Caki2 (cell line): ENCODE data around the gene TNS3. TPM values are rescaled to one million over a fixed set of nuclear protein-coding genes. Genes with fewer than 3 reads are reported as not detected.

ENCODE experiments used
- DNase-seq: peaks from one replicate; pipeline ENCODE4 v3.0.0-alpha.2; 2015; ENCODE audit warnings: low read depth
- in situ Hi-C: cut with HindIII; loops from 2 replicates; pipeline ENCODE4 v1.10.0; 2016; ENCODE audit warnings: low sequenced_read_pairs, low pct_unique_long_range_greater_than_20kb, mixed read lengths
- total RNA-seq: library from RNA; depleted of rRNA; stranded (reverse); fragments of >200 nt; shearing (Covaris generic); gene quantifications from 2 replicates; pipeline ENCODE4 v1.2.3, GENCODE V29; 2014; ENCODE audit warnings: low replicate concordance

Gene TNS3
- total RNA-seq, 1 experiment from 2014 or later: 50.5 TPM

DNA sequence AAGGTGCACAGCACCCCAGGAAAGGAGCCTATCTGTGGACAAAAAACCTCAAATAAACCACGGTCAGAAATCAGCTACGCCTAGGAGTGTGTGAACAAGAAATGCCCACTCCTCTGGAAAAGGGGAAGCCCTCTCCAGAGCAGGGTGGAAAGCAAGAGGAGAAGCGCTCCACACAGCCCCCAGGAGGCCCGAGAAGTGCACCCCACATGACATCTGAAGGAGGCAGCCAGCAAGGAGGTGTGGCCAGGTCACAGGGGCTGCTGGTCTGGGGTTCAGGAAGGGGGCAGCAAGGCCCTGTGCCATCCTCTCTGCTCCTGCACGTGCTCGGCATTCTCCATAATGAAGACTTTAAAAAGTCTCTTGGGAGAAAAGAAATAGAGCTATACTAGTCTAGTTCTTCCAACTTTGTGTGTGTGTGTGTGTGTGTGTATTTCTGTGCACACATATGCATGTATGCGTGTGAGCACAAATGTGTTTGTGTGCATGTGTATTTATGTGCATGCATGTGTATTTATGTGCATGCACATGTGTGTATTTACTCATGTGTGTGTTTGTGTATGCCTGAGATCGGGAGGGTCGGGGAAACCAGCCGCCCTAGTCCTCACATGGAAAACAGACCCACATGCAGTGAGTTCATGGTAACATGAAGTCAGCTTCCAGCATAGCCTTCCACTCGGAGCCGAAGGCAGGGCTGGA is 76.5 kb downstream of the TNS3 start:
- in situ Hi-C loops: no loop called here
- DNase-seq: no peak

GRCh38 chr7:47504551-47505311 is 77.2 kb downstream of the TNS3 start:
- in situ Hi-C loops: no loop called here
- no peak for DNase-seq

DNA sequence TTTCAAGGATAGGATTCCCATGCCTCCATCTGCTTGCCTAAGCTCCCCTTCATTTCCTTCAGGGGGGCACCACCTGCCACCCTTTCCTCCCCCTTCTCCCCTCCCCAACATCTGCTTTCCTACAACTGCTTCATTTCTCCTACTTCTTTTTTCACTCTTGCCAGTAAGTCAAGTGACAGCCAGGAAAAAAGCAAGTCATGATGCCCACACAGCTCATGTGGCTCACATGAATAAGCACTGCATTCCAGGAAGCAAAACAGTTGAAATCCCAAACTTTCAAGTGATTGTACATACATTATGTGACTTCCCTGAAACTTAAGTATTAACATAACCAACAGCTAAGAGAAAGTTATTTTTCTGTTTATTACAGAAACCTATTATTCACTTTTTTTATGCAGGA is 78.6 kb downstream of the TNS3 start:
- in situ Hi-C loops: no loop called here
- DNase-seq: peak; percentile 77

- in situ Hi-C loops: no loop called here
- peak; percentile 32 for DNase-seq
Observed at GRCh38 chr7:47502240-47502877, 79.6 kb downstream of the TNS3 start.

DNA sequence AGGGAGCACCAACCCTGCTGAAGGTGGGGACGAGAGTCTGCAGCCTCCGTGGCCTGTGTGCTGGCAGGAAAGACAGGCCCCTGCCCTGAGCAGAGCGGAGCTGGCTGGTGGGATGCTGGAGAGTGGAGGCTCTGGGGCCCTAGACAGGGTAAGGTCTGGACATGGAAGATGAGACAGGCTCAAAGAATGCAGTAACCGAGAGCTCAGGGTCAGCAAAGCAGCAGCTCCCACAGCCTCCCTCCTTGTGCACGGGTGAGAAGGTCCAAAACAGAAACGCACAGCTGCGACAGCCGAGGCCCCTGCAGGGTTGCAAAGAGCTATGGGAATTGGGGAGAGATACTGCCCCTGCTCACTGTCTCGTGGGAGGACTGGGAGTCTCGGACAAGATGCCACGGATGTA is 80.5 kb downstream of the TNS3 start:
- no peak for DNase-seq
- in situ Hi-C loops: no loop called here

DNA sequence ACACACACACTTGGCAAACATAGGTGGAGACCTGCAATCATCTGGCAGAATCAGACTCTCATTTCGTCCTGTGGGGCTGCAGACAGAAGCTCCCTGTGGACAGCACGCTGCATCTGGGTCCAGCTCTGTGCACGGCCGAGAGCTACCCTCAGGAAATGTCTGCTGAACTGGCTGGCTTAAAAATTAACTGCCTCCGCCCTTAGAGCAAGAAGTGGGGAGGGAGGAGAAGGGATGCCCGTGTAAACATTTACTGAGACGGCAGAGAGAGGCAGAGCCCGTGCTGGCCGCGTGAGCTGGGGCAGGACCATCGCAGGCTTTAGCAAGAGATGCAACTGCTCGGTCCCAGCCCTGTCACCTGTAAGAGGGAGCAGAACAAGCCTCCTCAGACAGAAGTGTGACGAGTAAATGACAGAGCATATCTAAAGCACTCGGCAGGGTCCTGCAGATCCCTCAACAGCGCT is 81.8 kb downstream of the TNS3 start:
- peak; percentile 79 for DNase-seq
- in situ Hi-C loops: no loop called here

GRCh38 chr7:47498229-47499056 is 83.5 kb downstream of the TNS3 start:
- no peak for DNase-seq
- in situ Hi-C loops: no loop called here

GRCh38 chr7:47497367-47498096 is 84.4 kb downstream of the TNS3 start:
- no peak for DNase-seq
- in situ Hi-C loops: no loop called here

DNA sequence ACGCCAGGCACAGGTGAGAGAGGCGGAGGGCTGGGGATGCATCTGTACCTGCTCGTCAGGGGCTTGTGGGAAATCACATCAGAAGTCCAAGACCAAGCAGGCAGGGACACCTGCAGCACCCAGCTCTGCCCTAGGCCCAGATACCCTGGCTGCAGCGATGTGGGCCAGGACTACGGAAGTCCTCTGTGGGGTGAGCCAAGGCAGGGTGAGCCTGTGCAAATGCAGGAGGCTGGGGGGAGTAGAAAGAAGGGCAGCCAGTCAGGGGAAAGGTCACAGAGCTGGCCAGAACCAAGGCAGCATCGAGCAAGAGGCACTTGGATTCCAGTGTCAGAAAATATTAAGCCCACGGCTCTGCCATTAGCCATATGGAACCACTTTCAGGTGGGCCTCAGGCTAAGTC is 85.2 kb downstream of the TNS3 start:
- DNase-seq: no peak
- in situ Hi-C loops: no loop called here

DNA sequence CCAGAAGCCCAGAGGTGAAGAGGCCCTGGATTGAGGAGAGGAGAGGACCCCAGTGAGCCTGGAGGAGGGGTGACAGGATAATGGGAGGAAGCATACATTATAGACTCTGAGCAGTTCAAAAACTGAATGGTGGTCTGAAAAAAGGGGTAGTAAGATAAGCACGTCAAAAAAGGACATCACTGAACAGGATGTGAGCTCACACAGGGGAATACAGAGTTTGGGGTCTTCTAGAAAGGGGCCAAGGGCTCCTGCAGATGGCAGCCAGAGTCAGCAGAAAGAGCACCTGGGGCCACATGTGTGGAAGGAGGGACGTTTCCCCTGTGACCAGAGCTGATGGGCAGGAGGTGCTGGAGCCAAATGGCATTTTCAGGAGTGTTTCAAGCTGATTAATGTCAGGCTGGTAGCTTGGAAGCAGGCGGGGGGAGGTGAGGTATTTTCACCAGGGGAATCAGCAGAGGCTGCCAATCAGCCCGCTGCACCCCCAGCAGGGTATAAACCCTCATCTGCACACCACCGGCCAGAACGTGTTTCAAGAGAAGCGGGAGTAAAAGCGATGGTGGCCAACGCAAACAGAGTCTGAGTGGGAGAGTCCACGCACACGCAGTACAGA is 85.8 kb downstream of the TNS3 start:
- in situ Hi-C loops: no loop called here
- DNase-seq: no peak

DNA sequence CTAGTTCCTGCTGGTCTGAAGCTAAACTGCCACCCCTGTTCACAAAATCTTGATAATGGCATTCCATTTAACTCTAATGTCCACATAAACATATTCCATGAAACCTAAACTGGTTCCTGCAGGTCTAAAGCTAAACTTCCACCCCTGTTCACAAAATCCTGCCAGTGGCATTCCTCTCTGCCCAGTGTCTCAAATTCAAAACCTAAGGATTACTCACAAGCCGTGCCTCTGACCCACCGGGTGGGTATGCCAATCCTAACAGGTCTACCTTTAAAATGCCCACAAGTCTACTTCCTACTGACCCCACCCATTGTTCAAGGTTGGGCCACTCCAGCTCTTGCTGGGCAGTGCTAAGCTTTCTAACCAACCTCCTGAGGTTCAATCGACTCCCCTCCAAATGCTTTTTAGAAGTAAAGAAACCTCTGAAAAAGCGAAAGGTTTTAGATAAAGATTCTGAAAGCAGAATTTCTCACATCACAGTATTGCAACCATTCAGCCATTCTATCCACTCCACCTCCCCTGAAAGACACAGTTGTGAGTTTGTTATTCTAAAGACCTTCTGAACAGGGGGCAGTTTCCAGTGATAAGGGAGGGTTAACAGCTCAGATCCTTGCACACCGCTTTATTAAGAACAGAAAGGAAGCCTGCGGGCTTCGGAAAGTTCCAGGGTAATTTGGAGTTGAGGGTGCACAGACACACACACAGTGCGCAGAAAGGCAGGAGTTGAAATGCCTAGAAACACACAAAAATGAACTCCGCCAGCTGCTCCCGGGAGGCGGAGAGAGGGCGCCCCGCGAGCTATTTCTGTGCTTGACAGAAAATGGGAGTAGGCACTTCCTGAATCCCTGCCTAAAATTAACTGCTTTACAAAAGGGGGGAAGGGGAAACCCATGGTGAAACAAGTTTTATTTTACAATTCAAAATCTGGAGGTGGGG is 87.7 kb downstream of the TNS3 start:
- in situ Hi-C loops: no loop called here
- DNase-seq: no peak

DNA sequence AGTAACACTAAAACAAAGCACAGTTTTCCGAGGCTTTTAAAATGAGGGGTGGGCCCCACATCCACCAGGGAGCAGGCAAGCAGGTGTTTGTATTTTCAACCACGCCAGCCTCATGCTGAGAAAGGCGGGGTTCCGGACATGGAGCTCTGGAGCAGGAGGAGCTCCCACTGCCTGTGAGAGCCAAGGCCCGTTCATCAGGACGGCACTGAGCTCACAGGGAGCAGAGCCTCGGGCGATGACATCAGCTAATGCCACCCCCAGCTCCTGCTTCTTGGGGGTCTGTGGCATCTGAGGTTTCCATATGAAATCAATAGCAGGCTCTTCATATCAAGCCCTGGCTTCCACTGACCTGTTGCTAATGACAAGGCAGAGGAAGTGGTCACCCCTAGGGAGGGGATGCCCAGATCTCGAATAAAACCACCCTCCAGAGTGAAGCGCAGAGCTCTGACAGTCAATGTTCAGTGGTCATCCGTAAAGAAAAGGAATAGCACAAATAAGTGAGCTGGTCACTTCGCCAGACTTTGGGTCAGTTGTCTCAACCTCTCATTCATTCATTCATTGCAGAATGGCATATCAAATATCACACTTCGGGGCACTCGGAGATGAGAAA is 89.1 kb downstream of the TNS3 start:
- no peak for DNase-seq
- in situ Hi-C loops: no loop called here

DNA sequence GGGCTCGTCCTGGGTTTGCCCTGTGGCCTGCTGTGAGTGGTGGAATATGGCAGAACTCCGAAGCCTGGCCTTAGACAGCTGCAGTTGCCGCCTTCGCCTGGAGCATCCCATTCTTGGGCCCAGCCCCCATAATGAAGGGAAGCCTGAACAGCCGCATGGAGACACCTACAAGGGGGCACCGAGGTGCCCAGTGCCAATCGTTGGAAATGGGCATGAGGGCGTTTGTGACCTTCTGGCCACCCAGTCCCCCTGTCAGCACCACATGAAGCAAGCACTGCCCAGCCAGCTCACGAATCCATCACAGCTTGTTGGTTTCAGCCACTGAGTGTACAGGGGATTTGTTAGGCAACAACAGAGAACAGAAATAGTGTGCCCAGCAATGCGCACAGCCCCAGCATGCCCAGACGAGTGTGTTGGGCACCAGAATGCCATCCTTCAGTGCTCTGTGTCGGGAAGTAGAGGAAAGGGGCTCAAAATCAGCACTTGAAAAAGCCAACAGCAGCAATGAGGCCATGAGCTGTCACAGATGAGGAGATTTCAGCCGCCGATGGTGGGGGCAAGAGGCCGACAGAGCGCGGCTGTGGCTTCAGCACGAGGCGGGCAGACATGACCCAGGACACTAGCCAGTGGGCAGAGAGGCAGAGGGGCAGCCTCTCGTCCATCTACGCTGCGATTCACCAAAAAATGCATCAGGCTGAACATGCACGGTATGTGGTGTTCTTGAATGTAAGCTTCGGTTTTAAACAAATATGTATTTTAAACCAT is 91.2 kb downstream of the TNS3 start:
- in situ Hi-C loops: no loop called here
- DNase-seq: no peak

- no peak for DNase-seq
- in situ Hi-C loops: no loop called here
Observed at GRCh38 chr7:47489624-47490023, 92.3 kb downstream of the TNS3 start.

DNA sequence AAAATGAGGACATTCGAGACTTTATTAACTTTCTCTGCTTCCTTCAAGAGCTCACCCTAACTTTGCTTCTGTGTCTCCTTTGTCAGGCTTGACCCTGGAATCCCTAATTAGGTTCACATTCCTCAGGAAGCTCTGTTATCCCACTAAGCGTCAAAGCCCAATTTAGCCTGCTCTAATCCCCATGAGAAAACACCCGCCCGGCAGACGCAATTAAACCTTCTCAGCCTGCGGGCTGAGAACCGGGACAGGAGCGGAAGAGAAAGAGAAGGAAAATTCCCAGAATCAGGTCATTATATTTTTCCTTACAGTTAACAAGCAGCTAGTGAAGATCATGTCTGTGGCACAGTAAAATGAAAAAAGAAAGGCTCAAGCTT is 93.0 kb downstream of the TNS3 start:
- no peak for DNase-seq
- in situ Hi-C loops: no loop called here
